Adipocyte (in vitro differentiated cells): ENCODE measurements around the gene KDM8.

Experiments
- DNase-seq: peaks from one replicate; pipeline ENCODE4 v3.0.0-alpha.2; 2015; ENCODE audit warnings: low read depth
- H3K27me3 ChIP-seq: replicated peaks from 2 replicates; pipeline ENCODE4 v1.7.0; 2013; ENCODE audit warnings: mild to moderate bottlenecking, low read length, moderate library complexity; ENCODE audit not compliant: control insufficient read depth, insufficient read depth
- H3K36me3 ChIP-seq: 2 replicates; pipeline ENCODE4 v1.7.0; 2013; ENCODE audit warnings: low read length, mild to moderate bottlenecking, moderate library complexity; ENCODE audit not compliant: control insufficient read depth, insufficient read depth, severe bottlenecking
- H3K4me1 ChIP-seq: 2 replicates; pipeline ENCODE4 v1.7.0; 2013; ENCODE audit warnings: mild to moderate bottlenecking, low read length, moderate library complexity; ENCODE audit not compliant: control insufficient read depth, insufficient read depth
- H3K4me3 ChIP-seq: 2 replicates; pipeline ENCODE4 v1.7.0; 2013; ENCODE audit warnings: mild to moderate bottlenecking, low read length, moderate library complexity
- H3K9ac ChIP-seq: 2 replicates; pipeline ENCODE4 v1.7.0; 2013; ENCODE audit warnings: mild to moderate bottlenecking, low read length, moderate library complexity
- H3K9me3 ChIP-seq: 2 replicates; pipeline ENCODE4 v1.7.0; 2013; ENCODE audit warnings: mild to moderate bottlenecking, low read length, moderate library complexity; ENCODE audit not compliant: control insufficient read depth

Gene KDM8

GRCh38 chr16:27225536-27226360, 22.4 kb downstream of the KDM8 start:
- DNase-seq = no peak
- Histone ChIP-seq H3K4me1 (peaks cover 25% of the 10 kb centered on the region), H3K27me3 (no peaks in the 10 kb centered on the region), H3K9me3 (no peaks in the 10 kb centered on the region), H3K4me3 (no peak overlapping the region), H3K9ac (no peak overlapping the region), H3K36me3 (no peaks in the 10 kb centered on the region)

GRCh38 chr16:27226476-27226875, 23.1 kb downstream of the KDM8 start:
- no peak overlapping the region for H3K4me3 ChIP-seq
- no peak for DNase-seq
- H3K27me3 ChIP-seq = no peaks in the 10 kb centered on the region
- H3K9me3 ChIP-seq = no peaks in the 10 kb centered on the region
- no peaks in the 10 kb centered on the region for H3K36me3 ChIP-seq
- H3K4me1 ChIP-seq = peaks cover 22% of the 10 kb centered on the region
- H3K9ac ChIP-seq = no peak overlapping the region

- Histone ChIP-seq H3K9ac (no peak overlapping the region), H3K4me3 (no peak overlapping the region), H3K4me1 (peaks cover 18% of the 10 kb centered on the region), H3K27me3 (no peaks in the 10 kb centered on the region), H3K9me3 (no peaks in the 10 kb centered on the region), H3K36me3 (no peaks in the 10 kb centered on the region)
- no peak for DNase-seq
Observed at GRCh38 chr16:27226976-27227705, 23.8 kb downstream of the KDM8 start.

- no peaks in the 10 kb centered on the region for H3K9me3 ChIP-seq
- no peaks in the 10 kb centered on the region for H3K27me3 ChIP-seq
- H3K9ac ChIP-seq = no peak overlapping the region
- peaks cover 10% of the 10 kb centered on the region for H3K4me1 ChIP-seq
- DNase-seq = no peak
- H3K36me3 ChIP-seq = no peaks in the 10 kb centered on the region
- no peak overlapping the region for H3K4me3 ChIP-seq
Observed at GRCh38 chr16:27228045-27228444, 24.7 kb downstream of the KDM8 start.

GRCh38 chr16:27228621-27229501, 25.5 kb downstream of the KDM8 start:
- no peak for DNase-seq
- Histone ChIP-seq H3K36me3 (no peaks in the 10 kb centered on the region), H3K27me3 (no peaks in the 10 kb centered on the region), H3K9ac (no peak overlapping the region), H3K4me1 (peaks cover 3% of the 10 kb centered on the region), H3K9me3 (no peaks in the 10 kb centered on the region), H3K4me3 (no peak overlapping the region)

- Histone ChIP-seq H3K4me3 (no peak overlapping the region), H3K36me3 (no peaks in the 10 kb centered on the region), H3K9ac (no peak overlapping the region), H3K4me1 (peaks cover 4% of the 10 kb centered on the region), H3K9me3 (no peaks in the 10 kb centered on the region), H3K27me3 (no peaks in the 10 kb centered on the region)
- no peak for DNase-seq
Observed at GRCh38 chr16:27229891-27230470, 26.7 kb downstream of the KDM8 start.

GRCh38 chr16:27230562-27231001, 27.3 kb downstream of the KDM8 start:
- no peak for DNase-seq
- H3K4me3 ChIP-seq = no peak overlapping the region
- H3K27me3 ChIP-seq = no peaks in the 10 kb centered on the region
- H3K9me3 ChIP-seq = no peaks in the 10 kb centered on the region
- no peak overlapping the region for H3K9ac ChIP-seq
- H3K36me3 ChIP-seq = no peaks in the 10 kb centered on the region
- peaks cover 10% of the 10 kb centered on the region for H3K4me1 ChIP-seq

GRCh38 chr16:27231692-27232060, 28.4 kb downstream of the KDM8 start:
- no peaks in the 10 kb centered on the region for H3K9me3 ChIP-seq
- H3K27me3 ChIP-seq = no peaks in the 10 kb centered on the region
- no peak overlapping the region for H3K9ac ChIP-seq
- no peak overlapping the region for H3K4me3 ChIP-seq
- no peak for DNase-seq
- peaks cover 11% of the 10 kb centered on the region for H3K4me1 ChIP-seq
- H3K36me3 ChIP-seq = no peaks in the 10 kb centered on the region

GRCh38 chr16:27232061-27232900, 29.0 kb downstream of the KDM8 start:
- Histone ChIP-seq H3K4me1 (peaks cover 11% of the 10 kb centered on the region), H3K36me3 (no peaks in the 10 kb centered on the region), H3K4me3 (no peak overlapping the region), H3K27me3 (no peaks in the 10 kb centered on the region), H3K9me3 (no peaks in the 10 kb centered on the region), H3K9ac (peak overlapping the region; percentile 10)
- DNase-seq = no peak

- peak overlapping the region; percentile 10 for H3K9ac ChIP-seq
- no peaks in the 10 kb centered on the region for H3K27me3 ChIP-seq
- peaks cover 11% of the 10 kb centered on the region for H3K4me1 ChIP-seq
- H3K36me3 ChIP-seq = no peaks in the 10 kb centered on the region
- DNase-seq = no peak
- H3K9me3 ChIP-seq = no peaks in the 10 kb centered on the region
- no peak overlapping the region for H3K4me3 ChIP-seq
Observed at GRCh38 chr16:27232901-27233625, 29.7 kb downstream of the KDM8 start.
